Measurements from ENCODE around the gene AMBRA1.

The AMBRA1 gene, protein sequence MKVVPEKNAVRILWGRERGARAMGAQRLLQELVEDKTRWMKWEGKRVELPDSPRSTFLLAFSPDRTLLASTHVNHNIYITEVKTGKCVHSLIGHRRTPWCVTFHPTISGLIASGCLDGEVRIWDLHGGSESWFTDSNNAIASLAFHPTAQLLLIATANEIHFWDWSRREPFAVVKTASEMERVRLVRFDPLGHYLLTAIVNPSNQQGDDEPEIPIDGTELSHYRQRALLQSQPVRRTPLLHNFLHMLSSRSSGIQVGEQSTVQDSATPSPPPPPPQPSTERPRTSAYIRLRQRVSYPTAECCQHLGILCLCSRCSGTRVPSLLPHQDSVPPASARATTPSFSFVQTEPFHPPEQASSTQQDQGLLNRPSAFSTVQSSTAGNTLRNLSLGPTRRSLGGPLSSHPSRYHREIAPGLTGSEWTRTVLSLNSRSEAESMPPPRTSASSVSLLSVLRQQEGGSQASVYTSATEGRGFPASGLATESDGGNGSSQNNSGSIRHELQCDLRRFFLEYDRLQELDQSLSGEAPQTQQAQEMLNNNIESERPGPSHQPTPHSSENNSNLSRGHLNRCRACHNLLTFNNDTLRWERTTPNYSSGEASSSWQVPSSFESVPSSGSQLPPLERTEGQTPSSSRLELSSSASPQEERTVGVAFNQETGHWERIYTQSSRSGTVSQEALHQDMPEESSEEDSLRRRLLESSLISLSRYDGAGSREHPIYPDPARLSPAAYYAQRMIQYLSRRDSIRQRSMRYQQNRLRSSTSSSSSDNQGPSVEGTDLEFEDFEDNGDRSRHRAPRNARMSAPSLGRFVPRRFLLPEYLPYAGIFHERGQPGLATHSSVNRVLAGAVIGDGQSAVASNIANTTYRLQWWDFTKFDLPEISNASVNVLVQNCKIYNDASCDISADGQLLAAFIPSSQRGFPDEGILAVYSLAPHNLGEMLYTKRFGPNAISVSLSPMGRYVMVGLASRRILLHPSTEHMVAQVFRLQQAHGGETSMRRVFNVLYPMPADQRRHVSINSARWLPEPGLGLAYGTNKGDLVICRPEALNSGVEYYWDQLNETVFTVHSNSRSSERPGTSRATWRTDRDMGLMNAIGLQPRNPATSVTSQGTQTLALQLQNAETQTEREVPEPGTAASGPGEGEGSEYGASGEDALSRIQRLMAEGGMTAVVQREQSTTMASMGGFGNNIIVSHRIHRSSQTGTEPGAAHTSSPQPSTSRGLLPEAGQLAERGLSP (N-terminal part only)

DNA sequence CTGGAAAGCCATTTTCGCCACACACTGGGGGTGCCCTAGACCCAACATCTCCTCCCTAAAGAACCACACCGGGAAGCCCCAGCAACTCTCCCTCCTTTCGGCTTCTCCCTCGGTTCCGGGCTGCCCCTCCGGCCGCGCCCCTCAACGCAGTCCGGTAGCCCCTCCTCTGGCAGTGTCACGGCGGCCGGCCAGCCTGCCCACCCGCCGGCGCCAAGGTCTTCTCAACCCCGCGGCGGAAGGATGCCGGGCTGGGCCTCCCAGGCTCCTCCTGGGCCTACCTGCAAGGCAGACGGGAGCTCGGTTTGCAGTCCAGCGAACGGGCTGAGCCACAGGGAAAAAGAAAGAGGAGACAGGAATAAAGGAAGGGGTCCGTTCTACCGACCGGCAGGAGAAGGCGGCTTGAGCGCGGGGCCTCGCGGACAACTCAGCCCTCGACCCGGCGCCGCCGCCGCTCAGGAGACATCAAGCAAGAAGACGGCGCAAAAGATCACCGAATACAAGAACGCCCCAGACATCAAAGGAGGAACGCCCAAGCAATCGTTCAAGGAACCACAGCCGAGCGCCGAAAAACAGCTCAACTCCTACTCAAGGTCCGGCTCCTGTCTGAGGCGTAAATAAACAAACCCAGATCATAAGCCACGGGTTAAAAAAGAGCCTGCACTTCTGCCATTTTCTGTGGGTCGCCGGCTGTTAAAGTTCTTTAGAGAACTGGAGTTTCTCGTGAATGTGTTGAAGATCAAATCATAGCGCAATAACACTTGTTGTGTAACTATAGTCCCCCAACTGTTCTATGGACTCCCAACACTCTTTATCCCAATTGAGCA, at the start of gene AMBRA1:
AMBRA1 (minus strand) TSS at position 474 of the 824 bp plus-strand sequence. CDS start 45,643 bp downstream, outside the sequence.
- DNase-seq, result peak; percentile 87 to 97

DNA sequence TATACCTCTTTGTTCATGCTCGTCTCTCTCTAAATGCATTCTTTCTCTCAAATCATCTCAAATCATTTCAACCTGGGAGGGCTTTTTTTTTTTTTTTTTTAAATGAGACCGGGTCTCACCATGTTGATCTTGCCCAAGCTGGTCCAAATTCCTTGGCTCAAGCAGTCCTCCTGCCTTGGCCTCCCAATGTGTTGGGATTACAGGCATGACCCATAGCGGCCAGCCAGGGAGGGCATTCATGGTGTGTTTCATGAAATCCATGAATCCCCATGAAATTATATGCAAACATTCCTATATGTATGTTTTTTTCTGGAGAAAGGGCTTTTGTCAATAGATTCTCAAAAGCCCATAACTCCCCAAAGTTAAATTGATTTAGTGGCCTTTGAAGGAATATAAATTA, 49.7 kb upstream of the AMBRA1 start:
- no peak for DNase-seq

DNA sequence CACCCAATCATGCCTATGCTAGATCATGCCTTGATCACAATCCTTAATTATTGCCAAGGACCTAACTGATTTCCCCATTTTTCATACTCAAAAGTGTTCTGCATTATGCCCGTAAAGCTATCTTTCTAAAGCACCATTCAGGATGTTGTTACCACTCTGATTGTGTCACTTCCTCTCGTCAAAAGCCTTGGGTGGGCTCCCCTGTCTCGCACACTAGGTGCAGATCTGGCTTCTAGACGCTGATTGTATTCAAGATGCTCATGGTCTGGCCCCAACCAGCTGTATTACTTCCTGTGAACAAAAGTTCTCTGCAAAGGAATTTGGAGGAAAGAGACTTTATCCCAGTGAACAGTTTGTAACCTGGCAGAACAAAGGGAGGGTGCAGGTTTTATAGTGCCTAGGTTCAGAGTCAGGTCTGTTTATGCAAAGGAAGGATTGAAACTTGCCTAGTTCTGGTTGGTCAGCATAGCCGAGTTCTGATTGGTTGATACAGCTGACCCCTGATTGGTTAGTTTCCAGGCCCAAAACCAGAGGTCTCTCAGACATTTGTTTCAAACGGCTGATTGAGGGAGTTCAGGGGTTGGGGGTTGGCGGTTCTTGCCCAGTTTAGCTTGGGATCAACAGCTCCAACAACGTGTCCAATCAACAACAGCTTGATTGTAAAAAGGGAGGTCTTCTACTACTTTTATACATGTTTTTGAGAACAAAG, 49.0 kb upstream of the AMBRA1 start:
- DNase-seq, result no peak

DNA sequence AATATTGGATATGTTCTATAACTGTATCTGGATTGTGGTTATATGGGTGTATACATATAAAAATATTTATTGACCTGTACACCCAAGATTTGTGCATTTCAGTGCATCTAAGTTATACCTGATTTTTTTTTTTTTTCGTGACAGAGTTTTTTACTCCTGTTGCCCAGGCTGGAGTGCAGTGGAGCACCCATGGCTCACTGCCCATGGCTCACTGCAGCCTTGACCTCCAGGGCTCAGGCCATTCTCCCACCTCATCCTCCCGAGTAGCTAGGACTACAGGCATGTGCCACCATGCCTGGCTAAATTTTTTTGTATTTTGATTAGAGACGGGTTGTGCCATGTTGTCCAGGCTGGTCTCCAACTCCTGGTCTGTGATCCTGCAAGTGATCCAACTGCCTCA, 47.8 kb upstream of the AMBRA1 start:
- DNase-seq, result no peak

DNA sequence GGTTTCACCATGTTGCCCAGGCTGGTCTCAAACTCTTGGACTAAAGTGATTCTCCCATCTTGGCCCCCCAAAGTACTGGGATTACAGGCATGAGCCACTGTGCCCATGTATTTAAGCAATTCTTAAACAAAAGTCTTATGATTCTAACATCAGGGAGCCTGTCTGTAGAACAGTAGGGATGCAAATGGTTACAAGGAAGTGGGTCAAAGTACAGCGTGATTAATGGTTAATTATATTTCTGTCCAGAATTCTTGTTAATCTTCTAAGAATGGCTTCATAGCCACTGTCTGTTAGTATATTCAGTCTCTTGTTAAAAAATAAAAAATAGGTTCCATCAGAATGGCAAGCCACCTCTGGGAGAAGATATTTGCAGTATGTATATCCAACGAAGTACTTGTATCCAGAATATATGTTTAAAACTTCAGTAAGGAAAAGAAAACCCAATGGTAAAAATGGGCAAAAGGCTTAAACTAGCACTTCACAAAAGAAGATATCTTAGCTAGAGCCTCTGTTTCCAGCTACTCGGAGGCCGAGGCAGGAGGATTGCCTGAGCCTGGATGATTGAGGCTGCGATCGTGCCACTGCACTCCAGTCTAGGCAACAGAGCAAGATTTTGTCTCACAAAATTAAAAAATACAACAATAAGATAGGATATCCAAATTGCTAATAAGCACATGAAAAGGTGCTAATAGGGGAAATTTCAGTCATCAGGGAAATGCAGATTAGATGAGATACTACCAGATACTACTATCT, 46.4 kb upstream of the AMBRA1 start:
- no peak for DNase-seq

DNA sequence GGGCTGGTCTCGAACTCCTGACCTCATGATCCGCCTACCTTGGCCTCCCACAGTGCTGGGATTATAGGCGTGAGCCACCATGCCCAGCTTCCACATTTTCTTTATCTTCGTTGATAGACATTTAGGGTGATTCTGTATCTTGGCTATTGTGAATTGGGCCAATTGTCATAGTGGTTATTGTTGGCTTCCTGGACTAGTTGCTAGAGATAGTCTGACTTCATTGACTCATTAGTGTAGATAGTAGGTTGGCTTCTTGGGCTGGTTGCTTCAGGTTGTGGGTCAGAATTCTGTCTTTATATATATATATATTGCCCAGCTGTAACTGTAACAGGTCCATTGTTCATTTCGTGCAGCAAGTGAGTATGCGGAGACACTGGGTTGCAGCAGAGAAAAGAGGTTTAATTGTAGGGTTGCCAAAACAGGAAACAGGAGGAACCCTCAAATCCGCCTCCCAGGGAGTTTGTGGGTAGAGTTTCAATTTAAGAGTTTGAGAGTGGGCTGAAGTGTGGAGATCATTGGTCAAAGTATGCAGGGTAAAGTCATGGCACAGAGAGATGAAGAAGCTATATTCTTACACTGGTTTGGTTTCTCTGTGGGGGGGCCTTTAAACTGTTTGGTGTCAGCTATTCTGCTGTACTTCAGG, 45.5 kb upstream of the AMBRA1 start:
- peak; percentile 4 to 27 for DNase-seq

DNA sequence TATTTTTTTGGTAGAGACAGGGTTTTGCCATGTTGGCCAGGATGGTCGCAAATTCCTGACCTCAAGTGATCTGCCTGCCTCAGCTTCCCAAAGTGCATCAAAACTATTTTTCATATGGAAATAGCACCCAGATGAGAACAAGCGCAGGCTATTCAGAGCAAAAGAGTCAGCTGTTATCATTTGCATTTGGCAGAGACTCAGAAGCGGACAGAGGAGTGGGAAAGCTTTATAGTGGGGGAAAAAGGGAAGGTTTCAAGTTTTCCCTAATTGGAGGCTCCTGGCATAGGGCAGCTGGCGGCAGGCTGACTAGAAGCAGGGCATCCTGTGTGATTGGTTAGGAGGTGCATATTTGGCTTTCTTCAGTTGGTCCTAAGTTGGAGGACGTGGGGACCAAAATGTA, 43.7 kb upstream of the AMBRA1 start:
- DNase-seq, result no peak

DNA sequence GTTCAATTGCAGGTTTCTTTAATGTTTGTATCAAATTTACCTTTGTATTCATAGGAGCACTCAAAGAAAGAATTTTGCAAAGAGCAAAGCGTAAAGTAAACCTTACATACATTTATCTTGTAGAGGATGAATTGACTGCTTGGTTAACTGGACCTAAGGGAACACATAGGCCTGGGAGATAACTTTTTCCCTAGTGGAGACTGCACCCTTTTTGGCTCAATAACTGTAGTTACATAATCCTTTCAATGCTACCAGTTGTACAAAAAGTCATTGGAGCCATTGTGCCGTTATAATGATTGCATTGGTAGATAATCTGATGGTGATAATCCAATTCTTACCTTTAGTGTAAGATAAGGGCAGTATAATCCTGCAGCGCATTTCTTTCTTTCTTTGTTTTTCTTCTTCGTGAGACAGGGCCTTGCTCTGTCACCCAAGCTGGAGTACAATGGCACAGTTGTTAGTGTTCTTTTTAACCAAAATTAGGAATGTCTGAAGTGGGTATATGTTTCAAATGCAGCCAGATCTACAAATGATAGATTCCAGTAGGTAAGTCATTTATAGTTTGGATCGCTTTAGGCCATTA, 41.8 kb upstream of the AMBRA1 start:
- DNase-seq, result no peak

DNA sequence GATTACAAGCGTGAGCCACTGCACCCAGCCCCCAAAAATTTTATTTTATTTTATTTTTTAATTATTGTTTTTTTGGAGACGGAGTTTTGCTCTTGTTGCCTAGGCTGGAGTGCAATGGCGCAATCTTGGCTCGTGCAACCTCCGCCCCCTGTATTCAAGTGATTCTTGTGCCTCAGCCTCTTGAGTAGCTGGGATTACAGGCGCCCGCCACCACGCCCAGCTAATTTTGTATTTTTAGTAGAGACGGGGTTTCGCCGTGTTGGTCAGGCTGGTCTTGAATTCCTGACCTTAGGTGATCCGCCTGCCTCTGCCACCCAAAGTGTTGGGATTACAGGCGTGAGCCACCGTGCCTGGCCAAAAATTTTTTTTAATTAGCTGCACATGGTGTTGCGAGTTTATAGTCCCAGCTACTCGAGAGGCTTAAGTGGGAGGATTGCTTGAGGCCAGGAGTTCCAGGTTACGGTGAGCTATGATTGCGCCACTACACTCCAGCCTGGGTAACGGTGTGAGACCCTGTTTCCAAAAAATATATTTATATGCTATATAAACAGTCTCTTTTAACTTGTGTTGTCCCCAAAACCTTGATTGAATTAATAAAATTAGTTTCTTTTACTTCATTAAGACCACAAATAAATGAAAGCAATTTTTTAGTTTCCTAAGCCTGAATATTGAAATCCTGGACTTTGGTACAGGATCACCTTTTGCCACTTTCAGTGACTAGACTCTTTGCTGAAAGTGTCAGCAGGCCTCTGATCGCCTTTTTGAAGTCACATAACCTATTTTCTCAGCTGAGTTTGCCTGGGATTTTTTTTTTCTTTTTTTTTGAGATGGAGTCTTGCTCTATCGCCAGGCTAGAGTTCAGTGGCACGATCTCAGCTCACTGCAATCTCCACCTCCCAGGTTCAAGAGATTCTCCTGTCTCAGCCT, 39.7 kb upstream of the AMBRA1 start:
- DNase-seq, result no peak

DNA sequence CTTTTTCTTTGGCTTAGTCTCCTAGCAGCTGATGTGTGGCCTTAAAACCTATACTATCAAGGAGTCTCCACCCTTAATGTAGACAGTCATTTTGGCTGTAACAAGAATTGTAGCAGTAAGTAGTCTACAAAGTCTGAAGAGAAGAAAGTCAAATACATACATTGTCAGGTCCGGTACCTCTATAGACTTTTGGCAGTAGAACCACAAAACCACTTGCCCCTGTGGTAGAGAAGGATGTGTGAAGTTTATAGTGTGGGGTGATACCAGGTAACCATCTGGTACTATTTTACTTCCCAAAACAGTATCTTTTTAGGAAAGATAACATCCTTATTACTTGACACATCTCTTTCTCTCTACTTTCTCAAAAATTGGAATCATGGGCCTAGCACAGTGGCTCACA, 38.7 kb upstream of the AMBRA1 start:
- DNase-seq, result no peak

DNA sequence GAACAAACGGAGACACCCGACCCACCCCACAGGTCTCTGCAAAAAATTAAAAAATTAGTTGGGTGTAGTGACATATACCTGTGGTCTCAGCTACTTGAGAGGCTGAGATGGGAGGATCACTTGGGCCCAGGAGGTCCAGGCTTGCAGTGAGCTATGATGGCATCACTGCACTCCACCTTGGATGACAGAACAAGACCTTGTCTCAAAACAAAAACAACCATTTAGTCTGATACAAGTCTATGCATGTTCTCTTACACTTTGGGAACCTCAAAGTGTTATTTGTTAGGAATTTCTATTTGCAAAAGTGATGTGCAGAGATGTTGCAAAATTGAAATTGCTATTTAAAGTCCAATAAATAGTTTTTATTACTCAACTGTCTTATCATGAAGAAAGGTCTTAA, 37.9 kb upstream of the AMBRA1 start:
- DNase-seq, result no peak

DNA sequence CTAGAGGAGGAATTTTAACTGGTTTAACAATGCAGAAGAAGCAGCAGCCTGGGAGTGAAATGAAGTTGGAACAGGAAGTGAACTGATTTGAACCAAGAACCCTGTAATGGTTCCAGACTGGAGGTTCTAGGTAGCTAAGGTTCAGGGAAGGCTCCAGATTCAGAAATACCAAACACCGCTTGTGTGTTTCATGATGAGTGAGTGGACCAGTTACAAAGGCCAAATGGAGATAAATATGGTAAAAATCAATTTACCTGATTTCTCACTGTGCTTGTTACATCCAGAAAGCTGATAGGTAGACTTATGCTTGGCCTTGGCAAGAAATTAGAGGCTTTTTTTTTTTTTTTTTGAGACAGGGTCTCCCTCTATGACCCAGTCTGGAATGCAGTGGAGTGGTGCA, 36.4 kb upstream of the AMBRA1 start:
- no peak for DNase-seq

DNA sequence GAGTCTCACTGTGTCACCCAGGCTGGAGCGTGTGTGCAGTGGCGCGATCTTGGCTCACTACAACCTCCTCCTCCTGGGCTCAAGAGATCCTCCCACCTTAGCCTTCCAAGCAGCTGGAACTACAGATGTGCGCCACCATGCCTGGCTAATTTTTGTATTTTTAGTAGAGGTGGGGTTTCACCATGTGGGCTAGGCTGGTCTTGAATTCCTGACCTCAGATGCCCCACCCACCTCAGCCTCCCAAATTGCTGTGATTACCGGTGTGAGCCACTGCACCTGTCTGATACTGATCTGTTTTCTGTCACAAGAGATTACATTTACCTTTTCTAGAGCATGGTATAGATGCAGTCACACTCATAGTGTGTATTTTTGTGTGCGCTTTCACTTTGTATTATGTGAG, 35.1 kb upstream of the AMBRA1 start:
- no peak for DNase-seq

DNA sequence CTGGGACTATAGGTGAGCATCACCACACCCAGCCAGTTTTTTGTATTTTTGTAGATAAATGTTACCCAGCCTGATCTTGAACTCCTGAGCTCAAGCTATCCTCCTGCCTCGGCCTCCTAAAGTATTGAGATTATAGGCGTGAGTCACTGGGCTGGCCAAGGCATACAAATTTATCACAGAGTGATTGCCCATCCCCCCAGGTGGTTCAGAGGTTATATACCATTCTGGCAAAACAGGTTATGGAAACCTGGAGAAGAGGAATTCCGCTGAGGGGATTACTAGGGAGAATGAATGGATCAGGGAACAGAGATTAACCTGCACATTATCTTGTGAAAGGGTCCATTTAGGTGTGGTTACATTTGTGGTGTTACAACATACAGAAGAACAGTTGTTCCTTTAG, 31.6 kb upstream of the AMBRA1 start:
- no peak for DNase-seq

DNA sequence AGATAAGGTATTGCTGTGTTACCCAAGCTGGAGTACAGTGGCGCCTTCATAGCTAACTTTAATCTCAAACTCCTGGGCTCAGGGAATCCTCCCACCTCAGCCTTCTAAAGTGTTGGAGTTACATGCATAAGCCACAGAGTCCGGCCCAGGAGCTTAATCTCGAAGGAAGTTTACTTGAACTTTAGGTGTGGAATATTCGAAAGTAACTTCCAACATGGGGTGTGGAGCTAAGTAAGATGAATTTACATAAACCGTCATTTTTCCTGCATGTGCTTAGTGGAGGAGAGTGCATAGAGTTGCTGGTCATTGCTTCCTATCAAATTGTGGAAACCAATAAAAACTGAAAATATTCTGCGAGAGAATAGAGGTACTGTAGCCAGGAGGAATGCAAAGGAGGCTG, 25.0 kb upstream of the AMBRA1 start:
- DNase-seq, result no peak

DNA sequence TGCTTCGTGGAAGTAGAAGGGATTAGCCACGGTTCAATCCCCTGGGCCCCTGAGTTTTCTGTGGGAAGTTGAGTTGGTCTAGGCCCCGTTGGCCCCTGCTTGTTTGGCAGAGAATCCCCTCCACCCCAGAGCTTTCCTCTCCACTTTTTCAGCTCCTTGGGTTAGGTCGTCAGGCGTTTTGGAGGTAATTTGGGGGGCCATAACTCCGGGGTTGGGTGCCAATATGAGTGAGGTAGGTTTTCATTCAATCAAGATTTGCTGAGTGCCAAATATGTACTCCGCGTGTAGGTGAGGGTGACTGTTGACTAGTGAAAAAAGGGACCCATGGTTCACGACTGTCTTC, 24.1 kb upstream of the AMBRA1 start:
- no peak for DNase-seq

DNA sequence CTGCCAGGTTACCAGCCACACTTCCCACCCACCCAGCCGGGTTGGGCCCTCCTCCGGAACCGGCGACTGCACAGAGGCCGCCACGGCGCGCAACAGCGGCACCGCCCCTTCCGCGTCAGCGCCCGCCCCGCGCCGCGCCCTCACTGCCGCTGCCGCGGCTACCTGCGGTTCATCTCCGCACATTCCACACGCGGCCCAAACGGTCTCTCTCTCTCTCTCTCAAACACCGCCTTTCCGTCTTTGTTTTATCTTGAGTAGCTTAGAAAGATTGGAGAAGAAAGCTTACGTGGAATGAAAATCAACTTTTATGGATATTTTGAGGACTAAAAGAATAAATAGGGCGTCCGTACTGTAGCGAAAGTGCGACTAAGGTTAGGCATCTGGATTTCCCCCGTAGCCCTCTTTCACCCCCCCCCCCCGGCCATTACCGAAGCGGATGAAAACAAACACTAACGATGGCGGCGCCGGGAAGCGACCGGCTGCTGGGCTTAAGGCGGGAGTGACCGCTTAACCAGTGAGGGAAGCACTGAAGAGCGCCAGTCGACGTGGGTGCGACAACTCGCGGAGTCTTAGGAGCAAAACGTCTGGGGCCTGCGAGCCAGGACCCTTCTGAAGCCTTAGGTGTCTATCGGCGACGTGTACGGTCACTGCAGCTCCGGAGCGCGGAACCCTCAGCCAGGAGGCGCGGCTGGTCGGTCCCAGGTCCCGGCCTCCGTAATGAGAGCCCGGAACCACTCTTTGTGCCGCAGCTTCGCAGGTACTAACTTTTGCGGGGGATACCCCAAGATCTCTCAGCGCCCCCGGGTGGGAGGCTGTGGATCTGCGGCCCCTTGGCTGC, 23.5 kb upstream of the AMBRA1 start, which contains the start of the genes ATG13 and HARBI1:
ATG13 (plus strand) TSS at position 420 of the 838 bp plus-strand sequence. CDS start 26,739 bp downstream, outside the sequence.
HARBI1 (minus strand) TSS at position 94 of the 838 bp plus-strand sequence. CDS start 990 bp downstream, outside the sequence.
- peak; percentile 89 for DNase-seq

All from inflammatory macrophage treated with lipopolysaccharide for 1 hour (primary cell).